GM18951 (cell line): Measurements from ENCODE around the gene AUTS2.
"Not testable (repeated sequence)": the region's sequence is repeated elsewhere in the genome, so short reads cannot be mapped to it uniquely, and the experiment has no call there.

Experiments used
- POLR2A ChIP-seq: IDR thresholded peaks from 4 replicates; pipeline ENCODE4 v1.6.1; 2011; ENCODE audit warnings: mild to moderate bottlenecking; ENCODE audit not compliant: insufficient read length, insufficient read depth; ENCODE audit errors: extremely low read depth
- in situ Hi-C: fragments of 300-500 bp; cut with MboI; formaldehyde crosslinking; loops from one replicate; pipeline ENCODE4 v1.12.0; 2022; ENCODE audit warnings: low sequenced_read_pairs, mixed read lengths, inconsistent platforms; ENCODE audit not compliant: unreplicated experiment

Gene AUTS2

GRCh38 chr7:70797109-70797514 lies 1198.8 kb downstream of the AUTS2 start:
- no peak for TF ChIP-seq POLR2A
- in situ Hi-C loops, result no loop called here

GRCh38 chr7:70799841-70800405 lies 1201.6 kb downstream of the AUTS2 start:
- in situ Hi-C loops, result no loop called here
- TF ChIP-seq POLR2A, result no peak

GRCh38 chr7:70805360-70805759 lies 1207.1 kb downstream of the AUTS2 start:
- in situ Hi-C loops, result no loop called here
- TF ChIP-seq POLR2A, result no peak

GRCh38 chr7:70807650-70808049 lies 1209.4 kb downstream of the AUTS2 start:
- in situ Hi-C loops, result no loop called here
- no peak for TF ChIP-seq POLR2A

- in situ Hi-C loops, result no loop called here
- TF ChIP-seq POLR2A, result no peak
Observed at GRCh38 chr7:70808876-70809275, 1210.6 kb downstream of the AUTS2 start.

- TF ChIP-seq POLR2A, result no peak
- in situ Hi-C loops, result no loop called here
Observed at GRCh38 chr7:70810558-70811139, 1212.4 kb downstream of the AUTS2 start.

GRCh38 chr7:70812511-70812910 lies 1214.2 kb downstream of the AUTS2 start:
- TF ChIP-seq POLR2A, result no peak
- in situ Hi-C loops, result no loop called here

GRCh38 chr7:70822490-70822889 lies 1224.2 kb downstream of the AUTS2 start:
- in situ Hi-C loops, result not testable (repeated sequence)

GRCh38 chr7:70829221-70830059 lies 1231.2 kb downstream of the AUTS2 start:
- in situ Hi-C loops, result no loop called here
- TF ChIP-seq POLR2A, result no peak

GRCh38 chr7:70830060-70830395 lies 1231.8 kb downstream of the AUTS2 start:
- in situ Hi-C loops, result no loop called here
- TF ChIP-seq POLR2A, result no peak

GRCh38 chr7:70830426-70830825 lies 1232.2 kb downstream of the AUTS2 start:
- no peak for TF ChIP-seq POLR2A
- in situ Hi-C loops, result no loop called here

GRCh38 chr7:70833726-70834125 lies 1235.5 kb downstream of the AUTS2 start:
- TF ChIP-seq POLR2A, result no peak
- in situ Hi-C loops, result no loop called here

- in situ Hi-C loops, result no loop called here
- no peak for TF ChIP-seq POLR2A
Observed at GRCh38 chr7:70834424-70834823, 1236.1 kb downstream of the AUTS2 start.

GRCh38 chr7:70835658-70836057 lies 1237.4 kb downstream of the AUTS2 start:
- in situ Hi-C loops, result no loop called here

More at GRCh38 chr7:70835658-70836057, 1237.4 kb downstream of the AUTS2 start:
- no peak for TF ChIP-seq POLR2A
